ENCODE results near the gene CABLES2. TPM values are rescaled to one million over a fixed set of nuclear protein-coding genes. Genes with fewer than 3 reads are reported as not detected.
"Not testable (repeated sequence)": the region's sequence is repeated elsewhere in the genome, so short reads cannot be mapped to it uniquely, and the experiment has no call there.

The CABLES2 gene
- total and polyA plus RNA-seq, 9 of the 15 experiments (the other 6 are each of a cell fraction or from before 2014, with no cell fraction given), result 0.46 to 4.2 (median 1.6) TPM

- TF ChIP-seq RERE (CRISPR knock-in tag; IDR thresholded peaks at IDR 0.05; ENCODE audit: borderline replicate concordance), result 0 out of 2 replicates have a peak, but pooled peaks have one; percentile 30
- TF ChIP-seq FOXM1 (IDR thresholded peaks at IDR 0.05; ENCODE audit: low read depth), result no peak
- no peak for TF ChIP-seq FOXM1 (CRISPR knock-in tag; IDR thresholded peaks at IDR 0.05; ENCODE audit: low read depth)
- TF ChIP-seq PHB (CRISPR knock-in tag; IDR thresholded peaks at IDR 0.05), result no peak
- peak in 1 of 2 experiments; percentile 79; a peak in 2 of 4 replicates for TF ChIP-seq KDM1A (IDR thresholded peaks at IDR 0.05)
These were observed 19.6 kb upstream of the CABLES2 start (continued) for GRCh38 chr20:62426699-62427131.

- ATAC-seq; H3K36me3 ChIP-seq (ENCODE audit: control insufficient read depth, insufficient read depth, low read length); CTCF ChIA-PET (ENCODE audit: low intra/inter-chr PET ratio); H3K9me3 ChIP-seq (replicated peaks; ENCODE audit: control insufficient read depth, insufficient read depth, low read depth, low read length); H3K9ac ChIP-seq (ENCODE audit: insufficient read depth in 1 of 2, low read depth in 2 of 2, low read length in 2 of 2); H4K20me1 ChIP-seq (replicated peaks; ENCODE audit: control insufficient read depth, insufficient read depth, low read length); intact Hi-C loops (cut with micrococcal nuclease); DNase-seq (ENCODE audit: extremely low read depth in 1 of 4, low spot score in 3 of 4); BruUV-seq (replicated peaks); H3K4me3 ChIP-seq; in situ Hi-C loops (cut with MboI); H3K79me2 ChIP-seq (ENCODE audit: control insufficient read depth, insufficient read depth, low read length); H3K9me1 ChIP-seq (ENCODE audit: control insufficient read depth, insufficient read depth, low read length); H3K27ac ChIP-seq (ENCODE audit: extremely low read depth, low read depth, low read length); H3K4me2 ChIP-seq (ENCODE audit: insufficient read depth, low read length); H2AFZ ChIP-seq (ENCODE audit: low read depth, low read length); FAIRE-seq: not testable (repeated sequence)
- POLR2A ChIA-PET, result interaction anchor here (0.6 kb wide), 1 partner anchor 37 kb away, joined by 4 read pairs; no protein-coding TSS in a partner anchor
- WGBS (ENCODE audit: insufficient coverage, low coverage, missing lambda C conversion rate), result 60% methylated on average over 4 of the region's 4 CpGs
- H3K27me3 ChIP-seq (ENCODE audit: control insufficient read depth in 2 of 2, insufficient read depth in 2 of 2, low read length in 2 of 2), result peaks cover 9 to 69% of the 10 kb centered on the region in 2 experiments; a peak in 3 of 5 replicates
- peaks cover 0 to 72% of the 10 kb centered on the region in 2 experiments; a peak in 2 of 5 replicates for H3K4me1 ChIP-seq (replicated peaks in 1 of 2; ENCODE audit: control insufficient read depth in 2 of 2, insufficient read depth in 2 of 2, low read length in 2 of 2)
These were observed 18.9 kb upstream of the CABLES2 start for GRCh38 chr20:62426059-62426348.

Data from K562 (cell line).